ENCODE measurements around the gene PDE7B. TPM values are rescaled to one million over a fixed set of nuclear protein-coding genes. Genes with fewer than 3 reads are reported as not detected.
A peak's percentile ranks its signal among the peaks of the same experiment; 100 is the strongest.

PDE7B gene
- total and polyA plus RNA-seq, 2 donors (not counting 1 experiment from before 2014, with no cell fraction given): 7.9 to 21.5 TPM

DNA sequence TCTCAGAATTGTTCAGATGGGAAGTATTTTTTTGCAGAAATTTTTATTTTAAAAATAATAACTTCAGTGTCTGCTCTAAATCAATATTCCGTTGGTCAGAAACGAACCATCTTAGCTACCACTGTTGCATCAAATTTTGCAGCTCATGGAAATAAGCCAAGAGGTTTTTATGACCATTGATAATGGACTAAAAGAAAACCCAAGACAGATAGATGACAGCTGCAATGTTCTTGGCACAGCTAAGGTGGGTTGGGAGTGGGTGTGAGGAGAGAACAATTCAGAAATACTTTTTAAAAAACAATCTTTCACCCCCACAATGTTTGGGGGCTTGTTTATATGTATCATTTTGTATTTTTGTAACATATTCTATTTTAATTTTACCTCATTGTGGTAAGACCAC is 121.1 kb downstream of the PDE7B start:
- H3K79me2 ChIP-seq (ENCODE audit: control insufficient read depth, insufficient read depth, low read length): no peaks in the 10 kb centered on the region
- H3K9me3 ChIP-seq (ENCODE audit: control insufficient read depth, insufficient read depth, low read depth, low read length): no peaks in the 10 kb centered on the region

DNA sequence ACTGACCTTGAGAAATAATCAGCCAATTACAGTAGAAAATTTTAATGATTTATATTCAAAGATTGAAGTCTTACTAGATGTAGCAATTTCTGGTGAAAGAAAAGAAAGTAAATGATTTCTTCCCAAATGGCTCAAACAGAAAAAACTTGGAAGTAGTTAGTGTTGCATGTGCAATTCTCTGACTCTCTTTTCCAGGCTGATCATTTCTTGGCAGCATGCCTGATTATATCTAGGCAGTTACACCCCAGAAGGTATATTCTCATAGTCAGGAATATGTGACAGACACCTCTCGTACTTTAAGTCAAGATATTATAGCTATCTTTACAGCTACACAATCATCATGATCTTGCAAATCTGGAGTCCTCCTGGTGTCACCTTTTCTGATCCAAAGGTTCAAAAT is 122.9 kb downstream of the PDE7B start:
- Histone ChIP-seq H3K36me3 (ENCODE audit: control insufficient read depth, insufficient read depth, low read length) (no peaks in the 10 kb centered on the region), H4K20me1 (ENCODE audit: control insufficient read depth, extremely low read depth, insufficient read depth, low read length) (no peaks in the 10 kb centered on the region), H3K9me3 (ENCODE audit: control insufficient read depth, insufficient read depth, low read depth, low read length) (no peaks in the 10 kb centered on the region), H3K9ac (ENCODE audit: insufficient read depth, low read length) (no peak overlapping the region), H3K4me3 (replicated peaks in 1 of 4; ENCODE audit: control extremely low read depth in 1 of 4, insufficient read depth in 1 of 4, low read depth in 3 of 4, low read length in 4 of 4) (no peak overlapping the region), H3K4me1 (ENCODE audit: control insufficient read depth, extremely low read depth, insufficient read depth, low read length) (no peaks in the 10 kb centered on the region), H3K4me2 (ENCODE audit: extremely low read depth, insufficient read depth, low read length) (no peak overlapping the region), H2AFZ (ENCODE audit: low read length) (no peak overlapping the region), H3K27me3 (ENCODE audit: control insufficient read depth, insufficient read depth, low read length) (no peaks in the 10 kb centered on the region), H3K79me2 (ENCODE audit: control insufficient read depth, insufficient read depth, low read length) (no peaks in the 10 kb centered on the region), H3K27ac (ENCODE audit: insufficient read depth, low read length) (no peak overlapping the region)
- DNase-seq (ENCODE audit: low read depth in 2 of 2): peak in 1 of 2 donors; percentile 17
- TF ChIP-seq, protein P1, sequence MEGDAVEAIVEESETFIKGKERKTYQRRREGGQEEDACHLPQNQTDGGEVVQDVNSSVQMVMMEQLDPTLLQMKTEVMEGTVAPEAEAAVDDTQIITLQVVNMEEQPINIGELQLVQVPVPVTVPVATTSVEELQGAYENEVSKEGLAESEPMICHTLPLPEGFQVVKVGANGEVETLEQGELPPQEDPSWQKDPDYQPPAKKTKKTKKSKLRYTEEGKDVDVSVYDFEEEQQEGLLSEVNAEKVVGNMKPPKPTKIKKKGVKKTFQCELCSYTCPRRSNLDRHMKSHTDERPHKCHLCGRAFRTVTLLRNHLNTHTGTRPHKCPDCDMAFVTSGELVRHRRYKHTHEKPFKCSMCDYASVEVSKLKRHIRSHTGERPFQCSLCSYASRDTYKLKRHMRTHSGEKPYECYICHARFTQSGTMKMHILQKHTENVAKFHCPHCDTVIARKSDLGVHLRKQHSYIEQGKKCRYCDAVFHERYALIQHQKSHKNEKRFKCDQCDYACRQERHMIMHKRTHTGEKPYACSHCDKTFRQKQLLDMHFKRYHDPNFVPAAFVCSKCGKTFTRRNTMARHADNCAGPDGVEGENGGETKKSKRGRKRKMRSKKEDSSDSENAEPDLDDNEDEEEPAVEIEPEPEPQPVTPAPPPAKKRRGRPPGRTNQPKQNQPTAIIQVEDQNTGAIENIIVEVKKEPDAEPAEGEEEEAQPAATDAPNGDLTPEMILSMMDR (conservative IDR thresholded peaks at IDR 0.05 in 1 of 2, IDR thresholded peaks at IDR 0.05 in 1 of 2; ENCODE audit: low read depth in 1 of 2, low read length in 2 of 2): no peak
- no peak for TF ChIP-seq EZH2 (IDR thresholded peaks at IDR 0.05; ENCODE audit: low read length, missing control alignments)

More for the DNA sequence above, 121.1 kb downstream of the PDE7B start:
- TF ChIP-seq, protein P1 (conservative IDR thresholded peaks at IDR 0.05 in 1 of 2, IDR thresholded peaks at IDR 0.05 in 1 of 2; ENCODE audit: low read depth in 1 of 2, low read length in 2 of 2): no peak
- TF ChIP-seq EZH2 (IDR thresholded peaks at IDR 0.05; ENCODE audit: low read length, missing control alignments): no peak
- H3K36me3 ChIP-seq (ENCODE audit: control insufficient read depth, insufficient read depth, low read length): no peaks in the 10 kb centered on the region
- no peak overlapping the region for H3K4me2 ChIP-seq (ENCODE audit: extremely low read depth, insufficient read depth, low read length)
- H2AFZ ChIP-seq (ENCODE audit: low read length): no peak overlapping the region
- no peaks in the 10 kb centered on the region for H4K20me1 ChIP-seq (ENCODE audit: control insufficient read depth, extremely low read depth, insufficient read depth, low read length)
- no peak for DNase-seq (ENCODE audit: low read depth in 2 of 2)
- H3K4me1 ChIP-seq (ENCODE audit: control insufficient read depth, extremely low read depth, insufficient read depth, low read length): no peaks in the 10 kb centered on the region
- no peaks in the 10 kb centered on the region for H3K27me3 ChIP-seq (ENCODE audit: control insufficient read depth, insufficient read depth, low read length)
- H3K27ac ChIP-seq (ENCODE audit: insufficient read depth, low read length): no peak overlapping the region
- no peak overlapping the region for H3K4me3 ChIP-seq (replicated peaks in 1 of 4; ENCODE audit: control extremely low read depth in 1 of 4, insufficient read depth in 1 of 4, low read depth in 3 of 4, low read length in 4 of 4)
- no peak overlapping the region for H3K9ac ChIP-seq (ENCODE audit: insufficient read depth, low read length)

DNA sequence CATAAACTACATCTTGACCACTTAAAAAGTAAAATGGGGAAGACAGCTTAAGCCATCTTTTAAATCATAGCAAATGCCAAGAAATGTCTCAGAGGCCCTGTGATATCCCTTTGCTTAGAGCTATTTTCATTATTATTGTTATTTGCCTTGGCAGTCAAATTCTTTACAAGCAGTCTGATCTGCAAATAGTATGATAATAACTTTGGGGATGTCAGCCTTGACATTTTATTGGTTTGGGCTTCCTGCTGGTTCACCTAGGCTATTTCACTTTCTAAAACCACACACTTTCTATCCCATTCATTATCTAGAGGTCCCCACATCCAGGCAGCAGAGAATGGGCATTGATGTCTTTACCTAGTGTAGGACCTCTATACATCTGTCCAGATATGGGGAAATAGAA is 125.1 kb downstream of the PDE7B start:
- H3K36me3 ChIP-seq (ENCODE audit: control insufficient read depth, insufficient read depth, low read length): no peaks in the 10 kb centered on the region
- no peaks in the 10 kb centered on the region for H3K27me3 ChIP-seq (ENCODE audit: control insufficient read depth, insufficient read depth, low read length)
- H3K27ac ChIP-seq (ENCODE audit: insufficient read depth, low read length): no peak overlapping the region
- no peak overlapping the region for H3K9ac ChIP-seq (ENCODE audit: insufficient read depth, low read length)
- H2AFZ ChIP-seq (ENCODE audit: low read length): no peak overlapping the region
- no peaks in the 10 kb centered on the region for H4K20me1 ChIP-seq (ENCODE audit: control insufficient read depth, extremely low read depth, insufficient read depth, low read length)
- H3K4me1 ChIP-seq (ENCODE audit: control insufficient read depth, extremely low read depth, insufficient read depth, low read length): no peaks in the 10 kb centered on the region
- H3K9me3 ChIP-seq (ENCODE audit: control insufficient read depth, insufficient read depth, low read depth, low read length): no peaks in the 10 kb centered on the region
- no peak overlapping the region for H3K4me3 ChIP-seq (replicated peaks in 1 of 4; ENCODE audit: control extremely low read depth in 1 of 4, insufficient read depth in 1 of 4, low read depth in 3 of 4, low read length in 4 of 4)
- TF ChIP-seq, protein P1 (conservative IDR thresholded peaks at IDR 0.05 in 1 of 2, IDR thresholded peaks at IDR 0.05 in 1 of 2; ENCODE audit: low read depth in 1 of 2, low read length in 2 of 2): no peak
- TF ChIP-seq EZH2 (IDR thresholded peaks at IDR 0.05; ENCODE audit: low read length, missing control alignments): no peak
- H3K79me2 ChIP-seq (ENCODE audit: control insufficient read depth, insufficient read depth, low read length): no peaks in the 10 kb centered on the region
- no peak overlapping the region for H3K4me2 ChIP-seq (ENCODE audit: extremely low read depth, insufficient read depth, low read length)
- DNase-seq (ENCODE audit: low read depth in 2 of 2): no peak

All from fibroblast of lung (primary cell).